HG03025 (cell line): ENCODE results near the gene USP31.
A peak's percentile ranks its signal among the peaks of the same experiment; 100 is the strongest.
"Not testable (repeated sequence)": the region's sequence is repeated elsewhere in the genome, so short reads cannot be mapped to it uniquely, and the experiment has no call there.

Experiments
- ATAC-seq: cut with Tn5 transposase; IDR thresholded peaks from one replicate; pipeline ENCODE4 v1.9.1; 2021; ENCODE audit warnings: mild to moderate bottlenecking, moderate library complexity; ENCODE audit not compliant: unreplicated experiment, low FRiP score

Gene USP31

DNA sequence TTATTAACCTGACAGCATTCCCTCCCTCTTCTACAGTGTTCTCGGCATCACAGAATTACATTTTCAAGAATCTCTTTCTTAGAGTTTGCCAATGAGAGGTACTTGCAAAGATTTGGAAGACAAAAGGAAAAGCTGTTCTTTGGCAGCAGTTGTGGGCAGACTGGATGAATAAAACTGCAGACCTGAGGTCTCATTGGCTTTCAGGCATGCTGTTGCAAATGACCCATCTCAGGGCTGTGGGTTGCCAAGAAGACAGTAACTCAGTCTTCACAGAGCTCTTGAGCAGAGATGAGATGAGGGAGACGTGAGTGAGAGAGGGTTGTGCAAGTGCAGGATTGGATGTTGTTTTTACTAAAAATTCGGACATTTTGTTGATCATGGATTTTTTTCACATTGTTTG lies 11.3 kb upstream of the USP31 start:
- ATAC-seq = no peak

DNA sequence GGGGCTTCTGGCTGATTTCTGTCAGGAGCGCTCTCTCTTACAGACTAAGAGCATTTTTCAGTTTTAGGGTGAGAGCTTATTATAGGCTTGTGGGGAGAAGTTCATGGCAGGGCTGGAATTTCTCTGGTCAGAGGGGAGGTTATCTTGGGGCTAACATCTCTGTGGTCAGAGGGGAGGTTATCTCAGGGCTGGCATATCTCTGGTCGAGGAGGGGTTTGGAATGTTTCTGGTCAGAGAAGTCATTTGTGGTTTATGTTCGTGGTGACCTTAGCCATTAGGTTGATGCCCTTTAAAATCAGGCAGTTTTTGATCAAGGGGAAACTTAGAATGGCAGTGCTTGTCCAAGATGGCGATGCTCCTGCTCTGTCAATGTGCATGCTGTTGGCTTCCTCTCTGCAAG lies 10.8 kb upstream of the USP31 start:
- no peak for ATAC-seq

DNA sequence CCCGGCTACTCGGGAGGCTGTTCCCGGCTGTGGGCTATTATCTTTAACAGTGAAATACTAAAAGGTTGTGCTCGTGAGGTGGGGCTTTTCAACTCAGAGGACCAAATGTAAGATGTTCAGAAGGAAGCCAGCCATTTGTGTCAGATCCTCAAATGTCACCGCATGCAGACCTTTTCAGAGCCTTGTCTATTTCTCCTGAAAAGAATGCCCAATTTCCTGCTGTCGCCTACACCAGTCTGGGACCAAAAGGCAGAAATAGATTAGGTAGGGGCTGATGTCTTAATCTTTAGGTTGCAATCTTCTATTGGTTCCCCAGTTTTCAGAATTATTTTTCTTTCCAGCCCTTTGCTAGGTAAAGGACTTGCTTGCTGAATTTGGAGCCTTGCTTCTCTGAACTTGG lies 8.9 kb upstream of the USP31 start:
- ATAC-seq = no peak

DNA sequence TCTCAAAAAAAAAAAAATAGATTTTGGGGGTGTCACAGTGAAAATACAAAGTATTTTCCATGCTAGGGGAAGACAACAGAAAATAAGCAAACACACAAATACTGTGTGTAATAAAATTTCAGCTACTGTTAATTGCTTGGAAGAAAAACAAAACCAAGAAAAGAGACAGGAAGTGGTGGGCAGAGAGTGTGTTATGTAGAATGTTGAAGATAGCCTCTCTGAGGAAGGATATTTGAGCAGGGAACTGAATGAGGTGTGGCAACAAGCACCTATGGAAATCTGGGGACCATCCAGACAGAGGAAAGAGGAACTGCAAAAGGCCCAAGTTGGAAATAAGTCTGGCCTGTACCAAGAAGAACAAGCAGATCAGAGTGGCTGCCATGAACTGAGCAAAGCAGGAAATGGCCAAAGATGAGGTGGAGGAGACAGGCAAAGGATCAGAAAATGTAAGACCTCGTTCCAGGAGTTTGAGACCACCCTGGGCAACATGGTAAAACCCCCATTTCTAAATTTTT lies 7.8 kb upstream of the USP31 start:
- no peak for ATAC-seq

DNA sequence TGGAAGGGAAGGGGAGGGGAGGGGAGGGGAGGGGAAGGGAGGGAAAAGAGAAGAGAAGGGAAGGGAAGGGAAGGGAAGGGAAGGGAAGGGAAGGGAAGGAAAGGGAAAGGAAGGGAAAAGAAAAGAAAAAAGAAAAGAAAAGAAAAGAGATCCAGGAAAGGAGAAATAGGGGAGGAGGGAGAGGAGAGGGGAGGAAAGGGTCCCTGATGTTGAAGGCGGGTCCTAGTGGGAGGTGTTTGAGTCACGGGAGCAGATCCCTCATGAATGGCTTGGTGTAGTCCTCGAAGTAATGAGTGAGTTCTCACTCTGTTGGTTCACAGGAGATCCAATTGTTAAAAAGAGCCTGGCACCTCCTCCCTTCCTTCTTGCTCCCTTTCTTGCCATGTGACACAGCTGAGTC lies 6.9 kb upstream of the USP31 start:
- no peak for ATAC-seq

DNA sequence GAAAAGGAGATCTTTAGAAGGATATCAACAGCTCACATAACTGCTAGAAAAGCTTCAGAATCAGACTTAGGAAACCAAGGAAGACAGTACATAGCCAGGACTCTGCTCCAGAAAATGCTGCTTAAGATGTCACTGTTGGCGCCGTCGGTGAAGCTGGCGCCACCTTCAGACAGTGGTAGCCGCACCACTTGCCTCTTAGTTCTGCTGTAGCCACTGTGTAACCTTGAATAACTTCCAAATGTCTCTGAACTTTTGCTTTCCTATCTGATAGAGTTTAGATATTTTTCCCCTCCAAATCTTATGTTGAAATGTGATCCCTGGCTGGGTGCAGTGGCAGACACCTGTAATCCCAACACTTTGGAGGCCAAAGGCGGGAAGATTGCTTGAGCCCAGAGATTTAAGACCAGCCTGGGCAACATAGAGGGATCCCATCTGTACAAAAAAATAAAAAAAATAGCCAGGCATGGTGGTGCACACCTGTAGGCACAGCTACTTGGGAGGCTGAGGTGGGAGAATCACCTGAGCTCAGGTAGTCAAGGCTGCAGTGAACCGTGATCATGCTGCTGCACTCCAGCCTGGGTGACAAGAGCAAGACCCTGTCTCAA lies 6.3 kb upstream of the USP31 start:
- no peak for ATAC-seq

DNA sequence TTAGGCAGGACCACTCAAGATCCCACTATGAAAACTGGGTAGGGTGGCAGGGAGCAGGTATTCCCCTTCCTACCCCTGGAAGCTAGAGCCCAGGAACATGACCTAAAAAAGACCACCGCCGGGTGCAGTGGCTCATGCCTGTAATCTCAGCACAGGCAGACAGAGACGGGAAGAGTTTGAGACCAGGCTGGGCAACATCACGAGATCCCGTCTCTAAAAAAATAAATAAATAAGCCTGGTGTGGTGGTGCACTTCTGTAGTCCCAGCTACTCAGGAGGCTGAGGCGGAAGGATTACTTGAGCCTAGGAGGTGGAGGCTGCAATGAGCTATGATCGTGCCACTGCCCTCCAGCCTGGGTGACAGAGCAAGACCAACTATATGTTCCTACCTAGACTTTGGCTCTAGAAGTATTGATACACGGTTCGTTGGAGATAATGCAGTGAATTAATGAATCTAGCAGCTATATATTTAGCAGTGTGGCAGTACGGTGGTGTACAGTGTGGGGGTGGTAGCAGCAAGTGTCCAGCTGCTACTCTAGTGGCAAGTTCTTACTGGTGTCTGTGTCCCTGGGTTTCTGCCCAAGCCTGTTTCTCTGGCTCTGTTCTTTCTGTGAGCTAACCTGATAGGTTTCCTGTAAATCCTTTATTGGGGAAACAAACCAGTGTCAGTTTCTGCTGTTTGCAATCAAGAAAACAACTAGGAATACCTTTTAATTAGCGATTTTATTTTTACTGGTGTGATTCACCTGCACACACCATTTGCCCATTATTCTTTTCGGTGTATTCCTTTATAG lies 3.3 kb upstream of the USP31 start:
- ATAC-seq = no peak

DNA sequence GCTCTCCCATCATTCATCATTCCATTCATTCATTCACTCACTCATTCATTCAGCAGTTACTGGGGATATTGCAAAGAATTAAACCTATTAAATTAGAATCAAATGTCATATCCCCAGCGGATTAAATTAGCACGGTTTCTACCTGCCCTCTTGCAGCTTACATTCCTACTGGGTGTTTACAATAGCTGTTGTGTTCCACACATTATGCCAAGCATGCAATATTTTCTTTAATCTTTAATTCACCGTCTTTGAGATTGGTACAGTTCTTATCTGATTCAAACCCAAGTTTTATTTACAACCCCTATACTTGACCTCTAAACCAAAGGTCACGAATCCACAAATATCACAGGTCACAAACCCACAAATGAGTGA lies 727 bp upstream of the USP31 start:
- ATAC-seq = no peak

DNA sequence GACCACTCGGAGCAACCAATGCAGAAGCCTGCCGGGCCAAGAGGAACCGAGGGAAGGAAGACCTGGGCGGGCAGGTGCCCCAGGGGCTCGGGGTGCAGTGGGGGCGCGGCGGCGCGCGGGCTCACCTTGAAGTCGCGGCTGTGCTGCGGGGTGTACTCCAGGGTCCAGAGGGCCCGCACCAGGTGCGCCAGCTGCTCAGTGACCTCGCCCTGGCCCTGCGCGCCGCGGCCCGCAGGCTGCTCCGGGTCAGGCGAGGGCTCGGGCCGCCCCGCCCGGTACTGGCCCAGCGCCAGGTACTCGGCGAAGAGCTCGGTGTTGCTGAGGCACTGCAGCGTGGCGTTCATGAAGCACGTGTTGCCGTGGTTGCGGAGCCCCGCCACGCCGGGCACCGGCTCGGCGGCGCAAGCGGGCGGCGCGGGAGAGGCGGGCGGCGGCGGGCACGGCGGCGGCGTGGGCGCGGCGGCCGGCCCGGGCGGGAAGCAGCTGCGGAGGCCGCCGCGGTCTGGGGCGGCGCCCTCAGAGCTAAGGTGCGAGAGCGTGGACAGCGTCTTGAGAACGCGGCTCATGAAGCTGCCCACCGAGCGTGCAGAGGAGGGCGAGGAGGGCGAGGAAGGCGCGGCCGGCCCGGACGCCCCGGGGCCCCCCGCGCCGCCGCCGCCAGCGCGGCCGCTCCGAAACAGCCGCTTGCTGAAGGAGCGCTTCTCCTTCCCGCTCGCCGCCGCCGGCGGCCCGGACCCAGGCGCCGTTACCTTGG lies 562 bp downstream of the USP31 start:
- peak; percentile 47 for ATAC-seq

DNA sequence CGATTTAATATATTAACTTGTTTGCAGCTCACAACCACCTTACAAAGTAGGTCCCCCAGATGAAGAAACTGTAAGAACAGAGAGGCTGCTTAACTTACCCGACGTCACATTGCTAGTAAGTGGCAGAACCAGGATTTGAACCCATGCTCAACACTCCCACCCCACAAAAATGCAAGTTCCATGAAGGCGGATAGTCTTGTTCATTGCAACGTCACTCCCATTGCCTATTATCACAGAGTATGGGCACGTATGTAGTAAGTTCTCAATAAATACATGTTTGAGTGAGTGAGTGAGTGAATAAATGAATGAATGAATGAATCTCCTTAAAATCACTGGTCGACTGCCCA lies 1.1 kb downstream of the USP31 start:
- no peak for ATAC-seq

DNA sequence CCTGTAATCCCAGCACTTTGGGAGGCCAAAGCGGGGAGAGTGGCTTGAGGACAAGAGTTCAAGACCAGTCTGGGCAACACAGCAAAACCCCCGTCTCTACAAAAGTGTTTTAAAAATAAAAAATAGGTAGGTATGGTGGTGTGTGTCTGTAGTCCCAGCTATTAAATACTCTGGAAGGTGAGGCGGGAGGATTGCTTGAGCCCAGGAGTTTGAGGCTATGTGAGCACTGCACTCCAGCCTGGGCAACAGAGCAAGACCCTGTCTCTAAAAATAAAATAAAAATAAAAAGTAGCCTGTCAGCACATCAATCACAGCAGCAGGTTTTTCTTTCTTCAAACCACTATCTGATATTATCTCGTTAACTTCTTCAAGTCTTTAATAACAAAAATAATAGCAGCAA lies 1.6 kb downstream of the USP31 start:
- no peak for ATAC-seq

DNA sequence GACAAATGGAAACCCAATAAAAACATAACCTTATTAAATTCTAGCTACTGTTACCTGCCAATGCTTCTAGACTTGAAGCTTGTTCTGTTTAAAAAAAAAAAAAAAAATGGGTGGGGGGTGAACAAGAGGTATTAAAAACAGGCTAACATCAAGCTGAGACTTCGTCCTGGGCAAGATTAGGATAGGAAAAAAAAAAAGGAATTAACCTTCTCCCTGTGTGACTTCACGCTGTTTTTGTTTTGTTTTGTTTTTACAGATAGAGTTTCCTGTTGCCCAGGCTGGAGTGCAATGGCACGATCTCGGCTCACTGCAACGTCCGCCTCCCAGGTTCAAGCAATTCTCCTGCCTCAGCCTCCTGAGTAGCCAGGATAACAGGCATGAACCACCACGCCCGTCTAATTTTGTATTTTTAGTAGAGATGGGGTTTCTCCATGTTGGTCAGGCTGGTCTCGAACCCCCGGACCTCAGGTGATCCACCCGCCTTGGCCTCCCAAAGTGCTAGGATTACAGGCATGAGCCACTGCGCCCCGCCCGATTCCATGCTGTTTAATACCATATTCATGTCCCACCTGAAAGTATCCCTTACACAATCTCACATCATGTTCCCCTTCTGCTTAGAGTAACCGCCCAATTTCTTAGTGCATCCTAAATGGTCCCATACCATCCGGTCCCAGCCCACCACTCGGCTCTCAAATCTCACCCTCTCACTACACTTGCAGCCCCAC lies 2.2 kb downstream of the USP31 start:
- ATAC-seq = no peak

DNA sequence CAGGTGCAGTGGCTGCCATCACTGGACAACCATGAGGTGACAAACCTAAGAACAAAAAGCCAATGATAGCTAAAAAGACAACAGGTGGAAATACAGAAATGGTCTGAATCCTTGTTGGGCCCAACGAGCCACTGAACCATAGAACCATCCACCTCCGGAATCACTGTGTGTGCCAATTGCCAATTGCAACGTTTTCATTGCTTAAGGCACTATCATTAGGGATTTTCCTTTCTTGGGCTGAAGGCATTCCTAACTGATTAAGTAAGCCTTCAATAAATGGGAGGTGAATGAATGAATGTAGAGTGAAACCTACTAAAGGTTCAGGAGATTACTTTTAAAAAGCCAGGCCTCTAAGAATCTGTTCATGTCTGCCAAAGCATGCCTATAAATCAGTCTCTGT lies 3.6 kb downstream of the USP31 start:
- no peak for ATAC-seq

DNA sequence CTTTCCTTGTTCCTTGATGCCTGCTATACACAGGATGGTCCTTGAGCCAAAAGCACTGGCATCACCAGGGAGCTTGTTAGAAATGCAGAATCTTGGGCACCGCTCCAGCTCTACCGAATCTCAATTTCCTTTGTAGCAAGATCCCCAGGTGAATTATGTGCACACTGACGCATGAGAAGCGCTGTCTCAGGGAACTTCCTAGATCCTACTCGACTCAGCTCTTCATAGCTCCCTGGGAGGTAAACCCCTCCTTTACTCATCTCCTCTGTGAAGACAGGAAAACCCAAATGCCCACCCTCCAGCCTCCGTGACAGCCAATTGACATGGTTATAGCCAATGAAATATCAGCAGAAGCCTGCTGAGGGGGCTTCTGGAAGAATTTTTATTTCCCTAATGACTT lies 4.1 kb downstream of the USP31 start:
- ATAC-seq = no peak

DNA sequence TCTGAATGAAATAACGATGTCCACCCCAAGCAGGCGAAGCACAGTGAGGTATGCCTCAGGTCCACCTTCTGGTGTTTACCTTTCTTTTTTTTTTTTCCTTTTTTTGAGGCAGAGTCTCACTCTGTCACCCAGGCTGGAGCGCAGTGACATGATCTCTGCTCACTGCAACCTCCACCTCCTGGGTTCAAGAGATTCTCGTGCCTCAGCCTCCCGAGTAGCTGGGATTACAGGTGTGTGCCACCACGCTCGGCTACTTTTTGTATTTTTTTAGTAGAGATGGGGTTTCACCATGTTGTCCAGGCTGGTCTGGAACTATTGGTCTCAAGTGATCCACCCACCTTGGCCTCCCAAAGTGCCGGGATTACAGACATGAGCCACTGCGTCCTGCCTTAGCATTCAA lies 4.9 kb downstream of the USP31 start:
- not testable (repeated sequence) for ATAC-seq

DNA sequence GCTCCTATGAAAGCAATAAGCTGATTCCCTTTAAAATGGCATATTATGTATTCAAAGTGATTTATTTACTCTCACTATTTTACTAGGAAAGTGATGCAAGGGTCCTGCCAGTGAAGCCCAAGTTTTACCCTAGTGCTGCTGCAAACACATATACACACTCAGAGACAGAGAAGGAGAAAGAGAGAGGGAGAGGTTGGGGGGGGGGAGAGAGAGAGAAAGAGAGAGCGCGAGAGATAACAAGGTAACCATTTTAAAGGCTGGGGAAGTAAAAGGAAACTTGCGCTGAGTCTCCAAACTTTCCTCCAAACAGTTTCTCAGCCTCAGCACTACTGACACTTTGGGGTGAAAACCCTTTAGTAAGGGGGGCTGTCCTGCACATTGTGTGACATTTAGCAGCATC lies 5.9 kb downstream of the USP31 start:
- no peak for ATAC-seq

DNA sequence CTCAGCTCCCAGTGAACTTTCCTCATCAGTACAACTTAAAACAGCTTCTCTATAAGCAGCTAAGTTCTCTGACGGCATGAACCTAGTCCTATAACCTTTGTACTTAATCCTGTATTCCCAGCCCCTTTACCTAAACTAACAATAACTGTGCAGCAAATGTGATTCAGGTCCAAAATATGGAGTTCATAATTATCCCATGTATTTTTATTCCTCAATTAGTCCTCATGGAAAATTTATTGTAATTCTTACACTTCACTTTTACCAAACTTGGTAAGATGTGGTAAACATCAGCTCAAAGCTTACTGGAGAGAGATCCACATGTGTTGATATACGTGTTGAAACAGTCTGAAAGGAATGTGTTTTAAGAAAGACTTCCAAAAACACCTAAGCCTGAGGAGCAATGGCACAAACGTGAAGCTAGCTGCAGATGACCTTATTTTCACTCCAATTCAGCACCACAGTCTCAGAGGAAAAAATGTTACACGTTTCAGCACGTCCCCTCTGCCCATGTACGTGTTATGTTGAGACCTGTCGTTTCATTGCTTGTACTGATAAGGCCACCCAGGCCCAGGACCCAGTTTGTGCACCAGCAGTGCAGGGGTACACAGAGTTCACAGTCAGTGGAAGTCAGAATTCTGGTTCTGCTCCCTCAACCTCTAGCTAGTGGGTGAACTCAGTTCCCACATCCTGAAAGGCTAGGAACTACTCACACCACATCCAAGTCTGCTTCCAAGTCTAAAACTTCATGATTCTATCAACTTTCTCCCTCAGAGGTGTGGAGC lies 7.1 kb downstream of the USP31 start:
- no peak for ATAC-seq

DNA sequence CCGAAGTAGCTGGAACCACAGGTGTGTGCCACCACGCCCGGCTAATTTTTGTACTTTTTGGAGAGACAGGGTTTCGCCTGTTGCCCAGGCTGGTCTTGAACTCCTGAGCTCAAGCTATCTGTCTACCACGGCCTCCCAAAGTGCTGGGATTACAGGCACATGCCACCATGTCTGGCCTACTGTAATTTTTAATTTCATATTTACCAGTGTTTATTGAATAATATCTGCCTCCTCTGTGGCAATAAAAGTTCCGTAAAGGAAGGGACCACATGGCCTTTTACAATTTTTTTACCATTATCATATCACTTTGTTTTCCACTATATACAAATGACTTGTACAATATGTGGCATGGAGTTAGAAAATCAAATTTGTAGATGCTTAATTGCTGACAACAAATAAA lies 7.8 kb downstream of the USP31 start:
- no peak for ATAC-seq

DNA sequence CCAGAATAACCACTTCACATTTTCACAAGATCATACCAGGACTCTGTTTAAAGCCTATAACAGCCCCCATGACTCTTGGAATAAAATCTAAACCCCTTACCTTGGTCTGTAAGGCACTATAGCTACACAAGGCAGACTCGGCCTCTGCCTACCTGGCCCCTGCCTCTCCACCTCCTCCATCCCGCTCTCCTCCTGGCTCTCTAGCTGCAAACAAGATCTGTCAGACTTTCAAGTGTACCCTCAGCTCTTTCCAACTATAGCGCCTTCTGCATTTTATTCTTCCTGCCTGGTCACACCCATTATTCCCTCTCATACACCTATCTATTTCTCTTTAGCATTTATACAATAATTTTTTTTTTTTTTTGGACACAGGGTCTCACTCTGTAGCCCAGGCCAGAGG lies 8.2 kb downstream of the USP31 start:
- no peak for ATAC-seq

DNA sequence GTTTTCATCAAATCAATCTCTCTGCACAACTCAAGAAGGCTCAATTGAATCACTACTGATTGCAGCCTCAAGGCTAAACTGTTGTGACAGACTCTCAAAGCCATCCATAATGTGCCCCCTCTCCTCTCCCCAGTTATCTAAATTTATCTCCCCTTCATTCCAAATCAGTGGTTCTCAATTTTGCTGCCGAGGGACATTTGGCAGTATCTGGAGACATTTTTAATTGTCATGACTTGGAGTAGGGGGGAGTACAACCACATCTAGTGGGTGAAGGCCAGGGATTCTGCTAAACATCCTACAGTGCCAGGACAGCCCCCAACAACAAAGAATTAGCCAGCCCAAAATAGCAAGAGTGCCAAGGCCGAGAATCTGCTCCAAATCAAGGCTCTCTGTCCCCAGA lies 9.1 kb downstream of the USP31 start:
- no peak for ATAC-seq
